Progenitor cell of endocrine pancreas (in vitro differentiated cells): ENCODE results near the gene CHRNA4. TPM values are rescaled to one million over a fixed set of nuclear protein-coding genes. Genes with fewer than 3 reads are reported as not detected.
"Not testable (repeated sequence)": the region's sequence is repeated elsewhere in the genome, so short reads cannot be mapped to it uniquely, and the experiment has no call there.

Experiments used
- DNase-seq: peaks from one replicate; pipeline ENCODE4 v3.0.0; 2021; ENCODE audit warnings: low spot score; ENCODE audit not compliant: unreplicated experiment
- H3K27ac Mint-ChIP-seq: 2 replicates; pipeline ENCODE4 v1.8.0; 2021; ENCODE audit warnings: mild to moderate bottlenecking, moderate library complexity, mixed read lengths
- H3K27me3 Mint-ChIP-seq: 2 replicates; pipeline ENCODE4 v1.8.0; 2021; ENCODE audit warnings: mixed read lengths
- H3K36me3 Mint-ChIP-seq: 2 replicates; pipeline ENCODE4 v1.8.0; 2022; ENCODE audit warnings: mixed read lengths; ENCODE audit not compliant: insufficient read depth
- H3K4me1 Mint-ChIP-seq: 2 replicates; pipeline ENCODE4 v1.8.0; 2021; ENCODE audit warnings: low read depth, mixed read lengths
- H3K4me3 Mint-ChIP-seq: 2 replicates; pipeline ENCODE4 v1.8.0; 2021; ENCODE audit warnings: low read depth, mild to moderate bottlenecking, moderate library complexity, mixed read lengths
- H3K9me3 Mint-ChIP-seq: 2 replicates; pipeline ENCODE4 v1.8.0; 2021; ENCODE audit warnings: low read depth, mixed read lengths
- CTCF ChIP-seq: fragments of 200-600 bp; sonication (generic); IDR thresholded peaks from one replicate; pipeline ENCODE4 v1.5.0; 2021; ENCODE audit warnings: antibody characterized with exemption, mild to moderate bottlenecking; ENCODE audit not compliant: unreplicated experiment
- total RNA-seq: library from RNA; stranded (reverse); gene quantifications from 2 replicates; pipeline ENCODE4 v1.2.1, GENCODE V29; 2021

Gene CHRNA4
- total RNA-seq, 1 donor from 2014 or later, result 0.43 TPM

- Mint-ChIP-seq H3K27ac (no peak overlapping the region), H3K4me1 (no peaks in the 10 kb centered on the region), H3K36me3 (no peaks in the 10 kb centered on the region), H3K9me3 (no peaks in the 10 kb centered on the region), H3K4me3 (no peak overlapping the region), H3K27me3 (peaks cover 9% of the 10 kb centered on the region)
- DNase-seq, result no peak
- TF ChIP-seq CTCF, result no peak
Observed at GRCh38 chr20:63308218-63308911, 52.8 kb downstream of the CHRNA4 start.

- no peak for DNase-seq
- no peak overlapping the region for H3K27ac Mint-ChIP-seq
- peaks cover 11% of the 10 kb centered on the region for H3K27me3 Mint-ChIP-seq
- no peaks in the 10 kb centered on the region for H3K9me3 Mint-ChIP-seq
- H3K4me1 Mint-ChIP-seq, result no peaks in the 10 kb centered on the region
- H3K4me3 Mint-ChIP-seq, result no peak overlapping the region
- no peak for TF ChIP-seq CTCF
- H3K36me3 Mint-ChIP-seq, result no peaks in the 10 kb centered on the region
Observed at GRCh38 chr20:63307538-63308217, 53.5 kb downstream of the CHRNA4 start.

GRCh38 chr20:63306673-63307537, 54.2 kb downstream of the CHRNA4 start:
- Mint-ChIP-seq H3K36me3 (no peaks in the 10 kb centered on the region), H3K27me3 (peaks cover 15% of the 10 kb centered on the region), H3K9me3 (no peaks in the 10 kb centered on the region), H3K4me1 (no peaks in the 10 kb centered on the region), H3K4me3 (no peak overlapping the region), H3K27ac (no peak overlapping the region)
- no peak for DNase-seq
- no peak for TF ChIP-seq CTCF

- not testable (repeated sequence) for H3K4me1 Mint-ChIP-seq, H3K36me3 Mint-ChIP-seq, H3K9me3 Mint-ChIP-seq, DNase-seq, H3K4me3 Mint-ChIP-seq, H3K27ac Mint-ChIP-seq
- peaks cover 22% of the 10 kb centered on the region for H3K27me3 Mint-ChIP-seq
Observed at GRCh38 chr20:63305933-63306672, 55.0 kb downstream of the CHRNA4 start.

GRCh38 chr20:63305393-63305792, 55.8 kb downstream of the CHRNA4 start:
- Mint-ChIP-seq H3K4me3 (no peak overlapping the region), H3K9me3 (no peaks in the 10 kb centered on the region), H3K36me3 (no peaks in the 10 kb centered on the region), H3K27me3 (peaks cover 26% of the 10 kb centered on the region), H3K4me1 (no peaks in the 10 kb centered on the region), H3K27ac (no peak overlapping the region)
- DNase-seq, result no peak
- no peak for TF ChIP-seq CTCF
